Measurements from ENCODE around the gene CADM4.

Gene CADM4

DNA sequence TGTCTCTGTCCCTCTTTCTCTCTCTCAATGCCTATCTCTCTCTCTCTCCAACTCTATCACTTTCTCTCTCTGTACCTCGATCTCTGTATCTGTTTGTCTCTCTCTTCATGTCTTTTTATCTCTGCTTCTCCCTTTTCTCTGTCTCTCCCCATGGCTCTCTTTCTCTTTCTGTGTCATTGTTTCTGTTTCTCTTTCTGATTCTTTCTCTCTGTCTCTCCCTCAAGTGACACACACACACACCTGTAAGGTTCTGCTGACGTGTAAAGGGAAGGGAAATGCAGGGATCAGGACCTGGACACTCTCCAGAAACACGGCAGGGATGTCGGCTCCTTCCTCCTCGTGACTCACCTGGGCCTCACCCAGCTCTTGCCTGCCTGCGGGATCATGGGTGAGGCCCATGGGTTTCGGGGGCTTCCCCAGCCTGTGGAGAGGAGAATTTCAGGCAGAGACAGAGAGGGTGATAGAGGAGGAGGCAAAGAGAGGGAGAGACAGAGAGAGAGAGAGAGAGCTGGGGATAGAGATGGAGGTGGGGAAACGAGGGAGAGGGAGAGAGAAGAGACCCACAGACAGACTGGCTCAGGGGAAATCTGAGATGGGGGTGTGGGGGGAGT, 35.7 kb upstream of the CADM4 start:
- ATAC-seq: peak; percentile 48
- no peak for TF ChIP-seq CSDC2 (CRISPR knock-in tag; IDR thresholded peaks at IDR 0.05)
- TF ChIP-seq GLIS3 (CRISPR knock-in tag; IDR thresholded peaks at IDR 0.05): no peak
- no peak for TF ChIP-seq TCF4 (CRISPR knock-in tag; IDR thresholded peaks at IDR 0.05; ENCODE audit: borderline replicate concordance)
- no peak for TF ChIP-seq SNAI2 (CRISPR knock-in tag; IDR thresholded peaks at IDR 0.05)
- no peak for TF ChIP-seq ZNF8 (CRISPR knock-in tag; IDR thresholded peaks at IDR 0.05)
- no peak for TF ChIP-seq OSR1 (CRISPR knock-in tag; IDR thresholded peaks at IDR 0.05)
- no peak for TF ChIP-seq ZFP3 (CRISPR knock-in tag; IDR thresholded peaks at IDR 0.05)
- TF ChIP-seq, protein P1, sequence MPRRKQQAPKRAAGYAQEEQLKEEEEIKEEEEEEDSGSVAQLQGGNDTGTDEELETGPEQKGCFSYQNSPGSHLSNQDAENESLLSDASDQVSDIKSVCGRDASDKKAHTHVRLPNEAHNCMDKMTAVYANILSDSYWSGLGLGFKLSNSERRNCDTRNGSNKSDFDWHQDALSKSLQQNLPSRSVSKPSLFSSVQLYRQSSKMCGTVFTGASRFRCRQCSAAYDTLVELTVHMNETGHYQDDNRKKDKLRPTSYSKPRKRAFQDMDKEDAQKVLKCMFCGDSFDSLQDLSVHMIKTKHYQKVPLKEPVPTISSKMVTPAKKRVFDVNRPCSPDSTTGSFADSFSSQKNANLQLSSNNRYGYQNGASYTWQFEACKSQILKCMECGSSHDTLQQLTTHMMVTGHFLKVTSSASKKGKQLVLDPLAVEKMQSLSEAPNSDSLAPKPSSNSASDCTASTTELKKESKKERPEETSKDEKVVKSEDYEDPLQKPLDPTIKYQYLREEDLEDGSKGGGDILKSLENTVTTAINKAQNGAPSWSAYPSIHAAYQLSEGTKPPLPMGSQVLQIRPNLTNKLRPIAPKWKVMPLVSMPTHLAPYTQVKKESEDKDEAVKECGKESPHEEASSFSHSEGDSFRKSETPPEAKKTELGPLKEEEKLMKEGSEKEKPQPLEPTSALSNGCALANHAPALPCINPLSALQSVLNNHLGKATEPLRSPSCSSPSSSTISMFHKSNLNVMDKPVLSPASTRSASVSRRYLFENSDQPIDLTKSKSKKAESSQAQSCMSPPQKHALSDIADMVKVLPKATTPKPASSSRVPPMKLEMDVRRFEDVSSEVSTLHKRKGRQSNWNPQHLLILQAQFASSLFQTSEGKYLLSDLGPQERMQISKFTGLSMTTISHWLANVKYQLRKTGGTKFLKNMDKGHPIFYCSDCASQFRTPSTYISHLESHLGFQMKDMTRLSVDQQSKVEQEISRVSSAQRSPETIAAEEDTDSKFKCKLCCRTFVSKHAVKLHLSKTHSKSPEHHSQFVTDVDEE (CRISPR knock-in tag; IDR thresholded peaks at IDR 0.05): no peak
- TF ChIP-seq TOX (CRISPR knock-in tag; IDR thresholded peaks at IDR 0.05; ENCODE audit: borderline replicate concordance): no peak
- TF ChIP-seq ESRRG (CRISPR knock-in tag; IDR thresholded peaks at IDR 0.05): no peak

DNA sequence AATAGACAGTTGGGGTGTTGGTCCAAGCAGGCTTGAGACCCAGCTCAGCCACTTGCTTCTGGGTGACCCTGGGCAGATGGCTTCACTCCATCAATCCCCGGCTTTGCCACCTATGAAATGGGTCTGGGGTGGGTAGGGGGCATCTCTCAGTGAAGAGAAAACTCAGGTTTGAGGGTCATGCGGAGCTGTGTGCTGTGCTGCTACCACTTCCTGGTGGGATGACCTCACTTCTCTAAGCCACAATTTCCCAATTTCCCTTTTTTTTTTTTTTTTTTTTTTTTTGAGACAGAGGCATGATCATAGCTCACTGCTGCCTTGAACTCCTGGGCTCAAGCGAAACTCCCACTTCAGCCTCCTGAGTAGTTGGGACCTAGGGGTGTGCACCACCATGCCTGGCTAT, 34.9 kb upstream of the CADM4 start:
- no peak for ATAC-seq
- TF ChIP-seq ISL1 (CRISPR knock-in tag; IDR thresholded peaks at IDR 0.05) (no peak), ZFP30 (CRISPR knock-in tag; IDR thresholded peaks at IDR 0.05) (no peak), ZC3H10 (CRISPR knock-in tag; IDR thresholded peaks at IDR 0.05) (no peak), CSDC2 (CRISPR knock-in tag; IDR thresholded peaks at IDR 0.05) (no peak), OSR1 (CRISPR knock-in tag; IDR thresholded peaks at IDR 0.05) (no peak), PPARA (CRISPR knock-in tag; IDR thresholded peaks at IDR 0.05; ENCODE audit: borderline replicate concordance) (no peak), ZFP3 (CRISPR knock-in tag; IDR thresholded peaks at IDR 0.05) (no peak), GLIS3 (CRISPR knock-in tag; IDR thresholded peaks at IDR 0.05) (no peak), ARNTL (CRISPR knock-in tag; IDR thresholded peaks at IDR 0.05; ENCODE audit: borderline replicate concordance, low read depth) (no peak)
- TF ChIP-seq, protein P2, sequence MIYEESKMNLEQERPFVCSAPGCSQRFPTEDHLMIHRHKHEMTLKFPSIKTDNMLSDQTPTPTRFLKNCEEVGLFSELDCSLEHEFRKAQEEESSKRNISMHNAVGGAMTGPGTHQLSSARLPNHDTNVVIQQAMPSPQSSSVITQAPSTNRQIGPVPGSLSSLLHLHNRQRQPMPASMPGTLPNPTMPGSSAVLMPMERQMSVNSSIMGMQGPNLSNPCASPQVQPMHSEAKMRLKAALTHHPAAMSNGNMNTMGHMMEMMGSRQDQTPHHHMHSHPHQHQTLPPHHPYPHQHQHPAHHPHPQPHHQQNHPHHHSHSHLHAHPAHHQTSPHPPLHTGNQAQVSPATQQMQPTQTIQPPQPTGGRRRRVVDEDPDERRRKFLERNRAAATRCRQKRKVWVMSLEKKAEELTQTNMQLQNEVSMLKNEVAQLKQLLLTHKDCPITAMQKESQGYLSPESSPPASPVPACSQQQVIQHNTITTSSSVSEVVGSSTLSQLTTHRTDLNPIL (CRISPR knock-in tag; IDR thresholded peaks at IDR 0.05; ENCODE audit: low read depth): no peak
- TF ChIP-seq, protein P3, sequence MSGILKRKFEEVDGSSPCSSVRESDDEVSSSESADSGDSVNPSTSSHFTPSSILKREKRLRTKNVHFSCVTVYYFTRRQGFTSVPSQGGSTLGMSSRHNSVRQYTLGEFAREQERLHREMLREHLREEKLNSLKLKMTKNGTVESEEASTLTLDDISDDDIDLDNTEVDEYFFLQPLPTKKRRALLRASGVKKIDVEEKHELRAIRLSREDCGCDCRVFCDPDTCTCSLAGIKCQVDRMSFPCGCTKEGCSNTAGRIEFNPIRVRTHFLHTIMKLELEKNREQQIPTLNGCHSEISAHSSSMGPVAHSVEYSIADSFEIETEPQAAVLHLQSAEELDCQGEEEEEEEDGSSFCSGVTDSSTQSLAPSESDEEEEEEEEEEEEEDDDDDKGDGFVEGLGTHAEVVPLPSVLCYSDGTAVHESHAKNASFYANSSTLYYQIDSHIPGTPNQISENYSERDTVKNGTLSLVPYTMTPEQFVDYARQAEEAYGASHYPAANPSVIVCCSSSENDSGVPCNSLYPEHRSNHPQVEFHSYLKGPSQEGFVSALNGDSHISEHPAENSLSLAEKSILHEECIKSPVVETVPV (CRISPR knock-in tag; IDR thresholded peaks at IDR 0.05): no peak
- TF ChIP-seq, protein P1 (CRISPR knock-in tag; IDR thresholded peaks at IDR 0.05): no peak

DNA sequence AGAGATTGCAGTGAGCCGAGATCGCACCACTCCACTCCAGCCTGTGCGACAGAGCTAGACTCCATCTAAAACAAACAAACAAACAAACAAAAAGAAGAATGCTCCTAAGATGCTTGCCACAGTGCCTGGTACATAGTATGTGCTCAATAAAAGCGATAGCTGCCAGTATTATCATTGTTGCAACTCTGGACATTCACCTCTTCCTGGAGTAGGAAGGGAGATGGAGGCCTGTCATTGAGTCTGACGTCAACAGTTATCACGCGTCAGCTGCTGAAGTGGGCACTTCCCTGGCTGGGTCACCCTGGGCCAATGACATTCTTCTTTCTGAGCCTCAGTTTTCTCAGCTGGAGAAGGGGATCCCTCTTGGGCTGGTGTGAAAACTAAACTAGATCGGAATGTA, 34.5 kb upstream of the CADM4 start:
- ATAC-seq: no peak
- TF ChIP-seq ZC3H10 (CRISPR knock-in tag; IDR thresholded peaks at IDR 0.05) (no peak), ZNF8 (CRISPR knock-in tag; IDR thresholded peaks at IDR 0.05) (no peak), ZNF70 (CRISPR knock-in tag; IDR thresholded peaks at IDR 0.05) (no peak), CSDC2 (CRISPR knock-in tag; IDR thresholded peaks at IDR 0.05) (no peak), RARB (CRISPR knock-in tag; IDR thresholded peaks at IDR 0.05) (no peak), PPARA (CRISPR knock-in tag; IDR thresholded peaks at IDR 0.05; ENCODE audit: borderline replicate concordance) (no peak), BACH2 (CRISPR knock-in tag; IDR thresholded peaks at IDR 0.05; ENCODE audit: borderline replicate concordance) (no peak), ARNTL (CRISPR knock-in tag; IDR thresholded peaks at IDR 0.05; ENCODE audit: borderline replicate concordance, low read depth) (no peak), ZFP30 (CRISPR knock-in tag; IDR thresholded peaks at IDR 0.05) (no peak), SNAI2 (CRISPR knock-in tag; IDR thresholded peaks at IDR 0.05) (no peak), ZFP3 (CRISPR knock-in tag; IDR thresholded peaks at IDR 0.05) (no peak), TCF4 (CRISPR knock-in tag; IDR thresholded peaks at IDR 0.05; ENCODE audit: borderline replicate concordance) (no peak)
- TF ChIP-seq, protein P3 (CRISPR knock-in tag; IDR thresholded peaks at IDR 0.05): no peak
- TF ChIP-seq, protein P4, sequence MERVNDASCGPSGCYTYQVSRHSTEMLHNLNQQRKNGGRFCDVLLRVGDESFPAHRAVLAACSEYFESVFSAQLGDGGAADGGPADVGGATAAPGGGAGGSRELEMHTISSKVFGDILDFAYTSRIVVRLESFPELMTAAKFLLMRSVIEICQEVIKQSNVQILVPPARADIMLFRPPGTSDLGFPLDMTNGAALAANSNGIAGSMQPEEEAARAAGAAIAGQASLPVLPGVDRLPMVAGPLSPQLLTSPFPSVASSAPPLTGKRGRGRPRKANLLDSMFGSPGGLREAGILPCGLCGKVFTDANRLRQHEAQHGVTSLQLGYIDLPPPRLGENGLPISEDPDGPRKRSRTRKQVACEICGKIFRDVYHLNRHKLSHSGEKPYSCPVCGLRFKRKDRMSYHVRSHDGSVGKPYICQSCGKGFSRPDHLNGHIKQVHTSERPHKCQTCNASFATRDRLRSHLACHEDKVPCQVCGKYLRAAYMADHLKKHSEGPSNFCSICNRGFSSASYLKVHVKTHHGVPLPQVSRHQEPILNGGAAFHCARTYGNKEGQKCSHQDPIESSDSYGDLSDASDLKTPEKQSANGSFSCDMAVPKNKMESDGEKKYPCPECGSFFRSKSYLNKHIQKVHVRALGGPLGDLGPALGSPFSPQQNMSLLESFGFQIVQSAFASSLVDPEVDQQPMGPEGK (CRISPR knock-in tag; IDR thresholded peaks at IDR 0.05; ENCODE audit: borderline replicate concordance): no peak
- TF ChIP-seq, protein P2 (CRISPR knock-in tag; IDR thresholded peaks at IDR 0.05; ENCODE audit: low read depth): no peak
